Renal cortex interstitium (tissue), 11 donors: ENCODE data around the gene CTSD. TPM values are rescaled to one million over a fixed set of nuclear protein-coding genes. Genes with fewer than 3 reads are reported as not detected.

Source experiments
- DNase-seq, 11 donors: peaks; one replicate each; pipeline ENCODE4 v3.0.0-alpha.2; 2013; ENCODE audit warnings: low read depth in 9 of 11, low spot score in 4 of 11; ENCODE audit errors: extremely low read depth in 1 of 11
- polyA plus RNA-seq, 3 donors: library from polyadenylated mRNA; unstranded; fragments of 120-200 nt; gene quantifications; one replicate each; pipeline ENCODE4 v1.2.1, GENCODE V29; 2013; ENCODE audit not compliant: insufficient read length in 3 of 3

Gene CTSD
- polyA plus RNA-seq, 3 donors, result 195 to 261 (median 236) TPM

- no peak for DNase-seq
Observed at GRCh38 chr11:1785749-1786413, 22.2 kb upstream of the CTSD start.

- DNase-seq, result no peak
Observed at GRCh38 chr11:1784761-1785650, 21.3 kb upstream of the CTSD start.

DNA sequence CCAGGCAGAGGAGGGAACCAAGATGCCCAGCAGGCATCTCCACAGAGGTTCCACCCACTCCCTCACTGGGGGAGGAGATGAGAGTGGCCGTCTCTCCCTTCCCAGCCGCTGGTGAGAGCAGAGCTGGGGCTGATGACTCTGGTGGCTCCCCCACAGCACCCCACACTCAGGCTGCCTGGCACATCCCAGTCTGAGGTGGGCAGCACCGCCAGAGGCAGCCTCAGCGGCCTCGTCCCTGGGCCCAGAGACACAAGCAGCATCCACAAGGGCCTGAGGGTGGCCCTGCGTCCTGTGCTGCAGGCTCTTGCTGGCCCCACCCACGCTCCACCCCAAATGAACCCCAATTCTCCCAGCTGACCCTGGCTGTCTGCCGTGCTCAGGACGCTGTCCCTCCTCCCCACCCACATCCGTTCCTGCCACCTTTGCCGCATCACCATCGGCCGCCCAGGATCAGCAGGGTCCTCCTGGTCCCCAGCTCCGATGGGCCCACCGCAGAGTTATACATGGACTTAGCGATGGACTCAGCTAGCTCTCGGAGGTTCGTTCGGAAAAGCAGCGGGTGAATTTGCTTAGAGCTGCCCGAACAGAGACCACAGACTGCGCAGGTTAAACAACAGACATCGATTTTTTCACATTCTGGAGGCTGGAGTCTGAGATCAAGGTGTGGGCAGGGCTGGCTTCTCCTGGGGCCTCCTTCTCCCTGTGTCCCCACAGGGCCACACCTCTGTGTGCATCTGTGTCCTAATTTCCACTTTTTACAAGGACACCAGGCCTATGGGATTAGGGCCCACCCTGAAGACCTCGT lies 20.2 kb upstream of the CTSD start:
- DNase-seq, result no peak

DNA sequence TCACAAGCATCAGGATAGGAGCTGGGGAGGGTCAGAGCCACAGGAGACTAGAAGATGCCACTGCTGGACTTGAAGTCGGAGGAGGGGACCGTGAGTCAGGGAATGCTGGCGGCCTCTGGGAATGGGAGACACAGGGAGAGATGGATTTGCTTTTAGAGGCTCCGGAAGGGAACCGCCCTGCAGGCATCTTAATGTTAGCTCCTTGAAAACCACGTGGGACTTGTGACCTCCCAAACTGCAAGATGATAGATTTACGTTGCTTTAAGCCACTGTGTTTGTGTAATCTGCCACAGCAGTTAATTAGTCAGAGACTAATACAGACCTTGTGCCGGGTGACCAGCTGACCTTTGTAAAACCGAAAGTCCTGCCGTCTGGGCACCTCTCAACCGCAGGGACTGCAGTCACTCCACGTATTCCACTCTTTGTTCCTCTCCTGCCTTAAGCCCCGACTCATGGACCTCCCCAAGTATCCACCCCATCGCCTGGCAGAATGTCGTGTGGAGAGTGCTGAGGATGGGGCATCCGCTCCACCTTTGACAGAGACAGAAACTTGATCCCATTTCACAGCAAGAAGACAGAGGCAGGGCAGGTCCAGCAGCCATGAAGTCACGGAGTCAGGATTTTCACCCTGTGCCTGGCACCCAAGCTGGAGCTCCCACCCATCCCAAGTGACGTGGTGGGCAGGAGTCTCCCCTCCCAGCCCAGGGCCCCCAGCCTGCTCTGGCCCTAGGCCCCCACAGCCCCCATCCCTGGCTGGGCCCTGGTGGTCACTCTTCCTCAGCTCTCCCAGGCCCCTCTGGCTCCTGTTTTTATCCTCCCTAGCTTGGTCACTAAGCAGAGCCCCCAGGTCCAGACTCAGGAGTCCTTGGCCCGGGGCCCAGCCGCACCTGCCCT lies 19.4 kb upstream of the CTSD start:
- no peak for DNase-seq

GRCh38 chr11:1782031-1782590 lies 18.4 kb upstream of the CTSD start:
- no peak for DNase-seq

GRCh38 chr11:1781593-1781975 lies 17.9 kb upstream of the CTSD start:
- no peak for DNase-seq

- DNase-seq, result no peak
Observed at GRCh38 chr11:1780700-1781592, 17.2 kb upstream of the CTSD start.

DNA sequence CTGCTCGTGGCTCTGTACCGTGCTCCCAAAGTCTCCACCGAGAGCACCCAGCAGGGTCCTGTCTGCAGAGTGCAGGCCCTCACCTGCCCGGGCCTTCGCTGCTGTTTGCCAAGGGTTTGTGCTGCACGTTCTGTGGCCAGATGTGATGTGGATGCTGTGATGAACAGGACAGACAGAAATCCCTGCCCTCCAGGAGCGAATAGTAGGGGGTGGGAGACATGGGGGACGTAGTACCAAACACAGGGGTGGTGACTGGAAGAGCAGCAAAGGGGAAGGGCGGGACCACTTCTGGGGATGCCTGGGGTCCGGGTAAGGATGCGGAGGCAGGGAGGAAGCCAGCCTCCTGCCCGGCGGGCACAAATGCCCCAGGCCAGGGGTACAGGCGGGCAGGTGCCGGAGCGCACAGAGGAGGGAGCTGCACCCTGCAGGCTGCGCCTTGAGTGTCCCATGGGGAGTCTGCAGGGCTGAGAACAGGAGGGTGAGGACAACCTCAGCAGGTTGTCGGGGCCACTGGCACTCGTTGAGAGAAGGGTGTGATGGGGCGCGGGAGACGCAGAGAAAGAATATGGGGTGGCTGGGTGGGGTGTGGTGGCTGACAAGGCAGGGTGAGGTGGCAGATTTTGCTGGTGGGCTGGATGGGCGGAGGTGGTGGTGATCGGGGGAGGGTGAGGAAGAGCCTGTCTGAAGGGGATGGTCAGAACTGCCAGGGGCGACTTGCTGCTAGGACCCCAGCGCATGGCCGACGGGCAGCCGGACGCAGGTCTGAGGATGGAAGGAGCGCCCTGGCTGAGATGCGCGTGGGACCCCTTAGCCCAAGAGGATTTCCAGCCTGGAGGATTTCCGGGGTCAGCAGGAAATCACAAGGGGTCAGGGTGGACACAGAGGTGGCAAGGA lies 16.3 kb upstream of the CTSD start:
- no peak for DNase-seq

DNA sequence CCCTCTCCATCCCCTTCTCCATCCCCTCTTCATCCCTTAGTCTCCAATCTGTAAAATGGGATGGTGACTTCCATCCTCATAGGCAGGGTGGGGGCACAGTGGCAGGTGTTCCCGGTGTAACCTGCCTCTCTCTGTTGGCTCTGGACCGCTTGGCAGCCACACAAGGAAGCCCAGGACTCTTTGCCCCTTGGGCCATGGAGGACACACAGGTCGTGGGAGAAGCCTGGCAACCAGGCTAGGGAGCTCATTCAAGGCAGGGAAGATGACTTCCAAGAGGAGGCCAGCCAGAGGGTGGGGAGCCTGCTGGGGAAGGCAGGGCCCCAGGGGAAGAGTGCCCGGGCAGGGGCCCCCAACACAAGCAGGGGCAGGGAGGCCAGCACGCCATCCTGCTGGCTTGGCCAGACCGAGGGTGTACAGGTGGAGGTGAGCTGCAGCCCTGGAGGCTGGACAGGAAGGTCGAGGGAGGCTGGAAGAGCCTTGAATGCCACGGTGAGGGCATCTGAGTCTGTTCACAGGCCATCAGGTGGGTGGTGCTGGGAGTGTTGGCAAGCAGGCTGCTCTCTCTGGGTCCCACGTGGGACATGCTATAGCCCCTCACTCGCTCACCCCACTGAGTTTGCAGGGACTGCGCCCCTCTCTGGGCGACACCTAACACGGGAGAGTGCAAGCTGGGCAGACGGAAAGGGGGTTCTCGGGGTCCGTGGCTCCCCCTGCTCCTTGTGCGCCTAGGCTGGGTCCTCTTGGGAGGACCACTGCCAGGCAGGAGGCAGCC lies 15.5 kb upstream of the CTSD start:
- DNase-seq, result no peak

GRCh38 chr11:1778141-1778911 lies 14.6 kb upstream of the CTSD start:
- no peak for DNase-seq

DNA sequence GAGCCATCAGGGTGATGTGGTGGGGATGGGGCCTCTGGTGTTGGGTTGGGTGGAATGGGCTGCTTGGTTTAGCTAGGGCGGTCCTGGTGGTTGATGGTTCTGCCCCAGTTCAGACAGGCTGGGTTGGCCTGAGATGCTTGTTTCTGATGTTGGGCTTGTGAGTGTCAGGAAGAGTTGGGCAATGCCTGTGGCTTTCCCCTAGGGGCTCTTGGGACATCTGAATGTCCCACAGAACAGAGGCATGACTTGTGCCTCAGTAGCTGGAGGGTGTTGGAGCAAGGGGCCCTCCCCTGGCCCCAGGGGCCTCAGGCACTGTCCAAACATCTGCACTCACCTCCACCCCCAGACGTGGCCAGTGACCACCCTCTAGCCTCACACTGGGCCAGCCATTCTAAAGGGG lies 14.0 kb upstream of the CTSD start:
- no peak for DNase-seq

- DNase-seq, result no peak
Observed at GRCh38 chr11:1776944-1777715, 13.4 kb upstream of the CTSD start.

GRCh38 chr11:1776331-1776851 lies 12.7 kb upstream of the CTSD start:
- DNase-seq, result no peak

DNA sequence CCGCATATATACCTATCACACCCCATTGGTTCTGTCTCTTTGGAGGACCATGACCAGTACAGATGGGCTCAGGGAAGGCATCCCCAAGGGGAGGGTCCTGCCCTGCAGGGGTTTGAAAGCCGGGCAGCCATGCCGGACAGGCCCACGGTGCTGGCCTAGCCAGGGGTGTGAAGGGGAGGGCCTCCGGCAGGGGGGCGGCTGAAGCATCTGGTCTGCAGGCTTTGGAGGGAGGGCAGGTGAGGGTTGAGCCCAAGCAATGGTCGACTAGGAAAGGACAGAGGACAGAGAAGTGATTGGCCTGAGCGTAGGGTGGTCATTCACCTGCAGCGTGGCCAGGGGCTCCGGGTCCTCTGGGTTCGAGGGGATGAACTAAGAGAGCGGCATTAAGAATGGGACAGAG lies 11.2 kb upstream of the CTSD start:
- DNase-seq, result no peak
